CD14-positive monocyte (primary cell): ENCODE data around the gene ACP1. TPM values are rescaled to one million over a fixed set of nuclear protein-coding genes. Genes with fewer than 3 reads are reported as not detected.

Experiments used
- DNase-seq, 3 donors: peaks; one replicate each; pipeline ENCODE4 v3.0.0-alpha.2; 2011 to 2022
- H2AFZ ChIP-seq: 2 replicates; pipeline ENCODE4 v1.6.0; 2012; ENCODE audit warnings: mild to moderate bottlenecking, low read depth, low read length, inconsistent platforms; ENCODE audit not compliant: insufficient read depth, poor library complexity, severe bottlenecking
- H3K27ac ChIP-seq, 2 donors: 1 replicate in 1 of 2; 2 replicates in 1 of 2; pipeline ENCODE4 v1.5.1; 2012 to 2013; ENCODE audit warnings: low read length in 2 of 2, control low read depth in 1 of 2, inconsistent platforms in 1 of 2, low read depth in 1 of 2, mild to moderate bottlenecking in 1 of 2
- H3K27me3 ChIP-seq, 2 donors: one replicate each; pipeline versions ENCODE4 v1.6.0 to v1.6.1; 2011 to 2013; ENCODE audit warnings: low read length in 2 of 2; ENCODE audit not compliant: control insufficient read depth in 2 of 2, insufficient read depth in 2 of 2
- H3K36me3 ChIP-seq, 2 donors: replicated peaks in 1 of 2; 1 replicate in 1 of 2; 2 replicates in 1 of 2; pipeline versions ENCODE4 v1.5.1 to v1.6.1; 2012 to 2013; ENCODE audit warnings: low read length in 2 of 2, control low read depth in 1 of 2, inconsistent platforms in 1 of 2, mild to moderate bottlenecking in 1 of 2; ENCODE audit not compliant: insufficient read depth in 2 of 2, control insufficient read depth in 1 of 2
- H3K4me1 ChIP-seq, 2 donors: 1 replicate in 1 of 2; 2 replicates in 1 of 2; pipeline versions ENCODE4 v1.5.1 to v1.6.1; 2012 to 2013; ENCODE audit warnings: low read length in 2 of 2, control low read depth in 1 of 2, inconsistent platforms in 1 of 2, mild to moderate bottlenecking in 1 of 2, moderate library complexity in 1 of 2; ENCODE audit not compliant: insufficient read depth in 2 of 2, control insufficient read depth in 1 of 2
- H3K4me2 ChIP-seq: replicated peaks from 2 replicates; pipeline ENCODE3; 2012; ENCODE audit warnings: low read length, moderate library complexity, mild to moderate bottlenecking; ENCODE audit not compliant: poor library complexity, severe bottlenecking; ENCODE audit errors: extremely low read depth
- H3K4me3 ChIP-seq, 3 experiments: fragments of 200-600 bp in 1 of 3; sonication (generic) in 1 of 3; replicated peaks in 1 of 3; 1 replicate in 2 of 3; 2 replicates in 1 of 3; pipeline ENCODE4 v1.5.1; 2011 to 2013; ENCODE audit warnings: low read length in 3 of 3, mild to moderate bottlenecking in 3 of 3, control low read depth in 2 of 3, low read depth in 2 of 3, inconsistent platforms in 1 of 3, moderate library complexity in 1 of 3
- H3K79me2 ChIP-seq: 2 replicates; pipeline ENCODE4 v1.6.0; 2012; ENCODE audit warnings: mild to moderate bottlenecking, control low read depth, inconsistent platforms, low read length, moderate library complexity; ENCODE audit not compliant: insufficient read depth
- H3K9ac ChIP-seq: 2 replicates; pipeline ENCODE4 v1.6.0; 2017; ENCODE audit warnings: low read length, mild to moderate bottlenecking; ENCODE audit not compliant: insufficient read depth, poor library complexity, severe bottlenecking
- H3K9me3 ChIP-seq, 2 donors: replicated peaks in 1 of 2; 1 replicate in 1 of 2; 2 replicates in 1 of 2; pipeline versions ENCODE4 v1.5.1 to v1.6.1; 2012 to 2013; ENCODE audit warnings: low read length in 2 of 2, control low read depth in 1 of 2; ENCODE audit not compliant: control insufficient read depth in 1 of 2, insufficient read depth in 1 of 2
- H4K20me1 ChIP-seq: 2 replicates; pipeline ENCODE4 v1.6.0; 2012; ENCODE audit warnings: mild to moderate bottlenecking, low read length, control low read depth, moderate library complexity; ENCODE audit not compliant: insufficient read depth
- H3K27ac Mint-ChIP-seq, 7 donors: one replicate each; pipeline ENCODE4 v1.8.0; 2020; ENCODE audit warnings: mild to moderate bottlenecking in 7 of 7, mixed read lengths in 7 of 7, moderate library complexity in 6 of 7, inconsistent platforms in 2 of 7
- H3K27me3 Mint-ChIP-seq, 3 donors: one replicate each; pipeline ENCODE4 v1.8.0; 2021 to 2022; ENCODE audit warnings: low read depth in 3 of 3, mild to moderate bottlenecking in 3 of 3, mixed read lengths in 3 of 3, moderate library complexity in 3 of 3, inconsistent platforms in 1 of 3
- H3K36me3 Mint-ChIP-seq, 2 donors: one replicate each; pipeline ENCODE4 v1.8.0; 2020; ENCODE audit warnings: mixed read lengths in 2 of 2, inconsistent platforms in 1 of 2, mild to moderate bottlenecking in 1 of 2
- H3K4me1 Mint-ChIP-seq: one replicate; pipeline ENCODE4 v1.8.0; 2020; ENCODE audit warnings: mild to moderate bottlenecking, mixed read lengths
- H3K4me3 Mint-ChIP-seq, 2 donors: one replicate each; pipeline ENCODE4 v1.8.0; 2020; ENCODE audit warnings: mild to moderate bottlenecking in 2 of 2, mixed read lengths in 2 of 2, moderate library complexity in 1 of 2
- H3K9me3 Mint-ChIP-seq, 7 donors: one replicate each; pipeline ENCODE4 v1.8.0; 2020 to 2022; ENCODE audit warnings: mixed read lengths in 7 of 7, mild to moderate bottlenecking in 6 of 7, moderate library complexity in 6 of 7, inconsistent platforms in 2 of 7
- CTCF ChIP-seq: fragments of 200-600 bp; IDR thresholded peaks from one replicate; pipeline ENCODE4 v1.8.0; 2022; ENCODE audit warnings: antibody characterized with exemption, mild to moderate bottlenecking
- WGBS: methylation state at CpG from one replicate; pipeline ENCODE4 v1.1.5; 2013; ENCODE audit warnings: missing lambda C conversion rate; ENCODE audit not compliant: insufficient coverage; 5-methylcytosine and 5-hydroxymethylcytosine counted together
- intact Hi-C, 2 donors: fragments of 100-400 bp; cut with micrococcal nuclease; formaldehyde crosslinking; loops; one replicate each; pipeline versions ENCODE4 v1.15.0 to v1.15.1; 2023
- polyA plus RNA-seq, 3 donors: library from polyadenylated mRNA; depleted of rRNA in 1 of 3; unstranded in 2 of 3; stranded (reverse) in 1 of 3; fragments of 300-500 nt in 2 of 3; fragments of >200 nt in 1 of 3; fragmentation: Illumina TruSeq in 2 of 3; gene quantifications; 1 replicate in 2 of 3; 2 replicates in 1 of 3; pipeline ENCODE4 v1.2.3, GENCODE V29; 2012 to 2021

Gene ACP1
- polyA plus RNA-seq, 3 donors, result 51.8 to 77.0 (median 73.2) TPM

GRCh38 chr2:231521-232185 lies 33.1 kb upstream of the ACP1 start:
- Mint-ChIP-seq H3K27me3 (peaks cover 0 to 2% (median 0%) of the 10 kb centered on the region in 3 donors), H3K4me1 (no peaks in the 10 kb centered on the region), H3K36me3 (peaks cover 20 to 23% of the 10 kb centered on the region in 2 donors), H3K4me3 (no peak overlapping the region), H3K27ac (no peak overlapping the region), H3K9me3 (no peaks in the 10 kb centered on the region)
- no peak overlapping the region for H2AFZ ChIP-seq
- DNase-seq, result no peak
- no peaks in the 10 kb centered on the region for H4K20me1 ChIP-seq
- H3K27ac ChIP-seq, result no peak overlapping the region
- H3K4me2 ChIP-seq, result no peak overlapping the region
- no peak for TF ChIP-seq CTCF
- no peaks in the 10 kb centered on the region for H3K4me1 ChIP-seq
- intact Hi-C loops, result no loop called here
- no peak overlapping the region for H3K4me3 ChIP-seq
- no peaks in the 10 kb centered on the region for H3K79me2 ChIP-seq
- no peaks in the 10 kb centered on the region for H3K27me3 ChIP-seq
- no peaks in the 10 kb centered on the region for H3K9me3 ChIP-seq
- H3K9ac ChIP-seq, result no peak overlapping the region
- peaks cover 3 to 21% of the 10 kb centered on the region in 2 donors for H3K36me3 ChIP-seq
- 88% methylated on average over 3 of the region's 9 CpGs for WGBS

- no peak overlapping the region for H3K27ac ChIP-seq
- peaks cover 0 to under 1% (median 0%) of the 10 kb centered on the region in 3 donors for H3K27me3 Mint-ChIP-seq
- H3K9me3 ChIP-seq, result no peaks in the 10 kb centered on the region
- H3K27ac Mint-ChIP-seq, result no peak overlapping the region
- no peak overlapping the region for H3K4me3 ChIP-seq
- 94% methylated on average over 3 of the region's 7 CpGs for whole genome bisulfite sequencing
- H3K4me1 ChIP-seq, result no peaks in the 10 kb centered on the region
- peaks cover 16 to 18% of the 10 kb centered on the region in 2 donors for H3K36me3 Mint-ChIP-seq
- no peak overlapping the region for H3K4me2 ChIP-seq
- intact Hi-C loops, result no loop called here
- no peak overlapping the region for H2AFZ ChIP-seq
- H3K79me2 ChIP-seq, result no peaks in the 10 kb centered on the region
- DNase-seq, result no peak
- H4K20me1 ChIP-seq, result no peaks in the 10 kb centered on the region
- H3K9me3 Mint-ChIP-seq, result no peaks in the 10 kb centered on the region
- H3K4me1 Mint-ChIP-seq, result no peaks in the 10 kb centered on the region
- TF ChIP-seq CTCF, result no peak
- peaks cover 0 to 12% of the 10 kb centered on the region in 2 donors for H3K36me3 ChIP-seq
- H3K27me3 ChIP-seq, result no peaks in the 10 kb centered on the region
- H3K9ac ChIP-seq, result no peak overlapping the region
- H3K4me3 Mint-ChIP-seq, result no peak overlapping the region
Observed at GRCh38 chr2:233030-233429, 31.7 kb upstream of the ACP1 start.
